A673 (cell line): ENCODE data around the gene TFAP2D. TPM values are rescaled to one million over a fixed set of nuclear protein-coding genes. Genes with fewer than 3 reads are reported as not detected.

Experiments
- BruUV-seq: library from RNA; stranded (reverse); fragments of 400-500 nt; replicated peaks from 2 replicates; lab custom pipeline; 2021; lab: Mats Ljungman, UMichigan
- CTCF ChIA-PET: fragments of 300-600 bp; sonication (Branson Sonifier 250); formaldehyde crosslinking; loops from one replicate; lab custom pipeline; 2022; ENCODE audit warnings: antibody characterized with exemption; lab: Charles Lee
- POLR2A ChIA-PET: fragments of 300-600 bp; sonication (Branson Sonifier 250); formaldehyde crosslinking; loops from one replicate; lab custom pipeline; 2022; ENCODE audit warnings: antibody characterized with exemption; ENCODE audit not compliant: low non-redundant PET; lab: Charles Lee
- DNase-seq: peaks from one replicate; pipeline ENCODE4 v3.0.0-alpha.2; 2015; ENCODE audit warnings: low spot score
- H3K27ac ChIP-seq: fragments of 200-600 bp; sonication (generic); 2 replicates; pipeline ENCODE4 v1.5.1; 2016; ENCODE audit warnings: mixed run types, low read depth, mild to moderate bottlenecking, mixed read lengths, antibody characterized with exemption, low read length; ENCODE audit not compliant: poor library complexity, severe bottlenecking
- H3K27me3 ChIP-seq: fragments of 200-600 bp; sonication (generic); replicated peaks from 2 replicates; pipeline ENCODE4 v1.6.1; 2017; ENCODE audit warnings: mixed run types, low read depth, mild to moderate bottlenecking, mixed read lengths, antibody characterized with exemption, low read length; ENCODE audit not compliant: insufficient read depth, poor library complexity
- H3K36me3 ChIP-seq: fragments of 200-600 bp; sonication (generic); 2 replicates; pipeline ENCODE4 v1.6.1; 2016; ENCODE audit warnings: mixed run types, mild to moderate bottlenecking, mixed read lengths, antibody characterized with exemption, low read length; ENCODE audit not compliant: insufficient read depth, poor library complexity, severe bottlenecking
- H3K4me1 ChIP-seq: fragments of 200-600 bp; sonication (generic); 2 replicates; pipeline ENCODE4 v1.6.1; 2017; ENCODE audit warnings: mixed run types, mild to moderate bottlenecking, mixed read lengths, antibody characterized with exemption, low read length; ENCODE audit not compliant: insufficient read depth, poor library complexity, severe bottlenecking
- H3K4me3 ChIP-seq: fragments of 200-600 bp; sonication (generic); 2 replicates; pipeline ENCODE4 v1.5.1; 2016; ENCODE audit warnings: low read depth, mixed run types, mild to moderate bottlenecking, mixed read lengths, low read length; ENCODE audit not compliant: poor library complexity, severe bottlenecking
- H3K9me3 ChIP-seq: fragments of 200-600 bp; sonication (generic); 2 replicates; pipeline ENCODE4 v1.6.1; 2016; ENCODE audit warnings: mixed run types, low read depth, mild to moderate bottlenecking, mixed read lengths, antibody characterized with exemption, low read length; ENCODE audit not compliant: poor library complexity, severe bottlenecking
- CTCF ChIP-seq: fragments of 300-800, 200-600 bp; sonication (generic); conservative IDR thresholded peaks from 2 replicates; pipeline ENCODE4 v1.5.1; 2017; ENCODE audit warnings: low read depth, mild to moderate bottlenecking, antibody characterized with exemption, low read length, moderate library complexity, mixed read lengths
- EZH2 ChIP-seq: fragments of 200-600 bp; sonication (generic); IDR thresholded peaks from 2 replicates; pipeline ENCODE4 v1.6.1; 2017; ENCODE audit warnings: borderline replicate concordance, low read depth, mild to moderate bottlenecking, mixed read lengths, antibody characterized with exemption, low read length; ENCODE audit not compliant: poor library complexity, severe bottlenecking
- intact Hi-C: fragments of 100-400 bp; cut with micrococcal nuclease; formaldehyde crosslinking; loops from one replicate; pipeline ENCODE4 v1.10.0; 2022; ENCODE audit not compliant: unreplicated experiment
- total RNA-seq: library from RNA; stranded (reverse); gene quantifications from 2 replicates; pipeline ENCODE4 v1.2.3, GENCODE V29; 2021

The TFAP2D gene
- total RNA-seq, 1 experiment from 2014 or later, result not detected

DNA sequence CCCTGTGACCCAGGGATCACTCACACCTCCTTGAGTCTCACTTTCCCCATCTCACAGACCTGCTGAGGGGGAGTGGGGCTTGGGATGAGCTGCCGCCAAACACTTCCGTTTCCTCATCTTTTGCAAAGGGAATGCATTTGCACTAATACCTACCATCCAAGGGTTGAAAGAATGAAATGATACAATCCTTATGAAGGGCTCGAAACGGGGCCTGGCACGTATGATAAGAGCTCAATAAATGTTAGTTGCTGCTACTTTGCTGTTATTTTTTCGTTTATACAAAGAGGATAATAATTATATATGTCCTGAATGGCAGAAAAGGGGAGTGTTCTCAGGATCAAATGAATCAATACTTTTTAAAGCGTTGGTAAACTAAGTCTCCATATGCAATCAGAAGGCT is 6.1 kb upstream of the TFAP2D start:
- no peak overlapping the region for H3K4me3 ChIP-seq
- no peaks in the 10 kb centered on the region for H3K36me3 ChIP-seq
- no peaks in the 10 kb centered on the region for H3K4me1 ChIP-seq
- no peak overlapping the region for H3K27ac ChIP-seq
- peaks cover 91% of the 10 kb centered on the region for H3K27me3 ChIP-seq
- POLR2A ChIA-PET, result no interaction called here
- CTCF ChIA-PET, result interaction anchor here (1.0 kb wide), 1 partner anchor 455 kb away, joined by 3 read pairs; no protein-coding TSS in a partner anchor
- no peaks in the 10 kb centered on the region for H3K9me3 ChIP-seq
- no TSS peak for BruUV-seq
- no peak for DNase-seq
- intact Hi-C loops, result no loop called here
- TF ChIP-seq EZH2 (no peak), CTCF (no peak)

DNA sequence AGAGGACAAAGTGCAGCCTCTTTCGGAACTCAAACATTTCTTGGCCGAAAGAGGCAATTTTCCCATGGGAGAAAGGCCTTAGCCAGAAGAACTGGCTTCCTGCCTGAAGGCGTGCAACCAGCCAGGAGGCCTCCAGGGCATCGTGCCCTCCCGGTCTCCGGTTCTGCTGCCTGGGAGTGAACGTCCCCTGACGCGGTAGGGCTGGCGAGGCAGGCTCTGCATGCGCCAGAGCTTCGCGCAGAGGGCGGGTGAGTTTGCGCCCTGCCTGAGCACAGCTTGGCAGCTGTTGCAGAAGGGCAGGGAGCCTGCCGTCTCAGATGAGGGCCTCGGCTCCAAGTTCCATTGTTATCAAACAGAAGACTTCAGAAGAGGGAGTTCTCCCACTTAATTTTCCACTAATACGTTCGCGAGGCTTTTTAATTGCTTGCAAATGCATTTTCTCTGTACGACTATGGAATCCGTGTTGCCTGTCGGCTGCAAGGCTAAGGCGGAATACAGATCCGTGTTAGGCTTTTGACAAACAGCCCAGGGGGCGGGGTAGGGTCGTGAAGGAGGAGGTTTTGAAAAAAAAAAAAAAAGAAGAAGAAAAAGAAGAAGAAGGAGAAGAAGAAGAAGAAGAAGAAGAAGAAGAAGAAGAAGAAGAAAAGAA is 5.5 kb upstream of the TFAP2D start:
- no peak for DNase-seq
- TF ChIP-seq CTCF (no peak), EZH2 (peak; percentile 42)
- intact Hi-C loops, result no loop called here
- Histone ChIP-seq H3K27me3 (peaks cover 91% of the 10 kb centered on the region), H3K9me3 (no peaks in the 10 kb centered on the region), H3K4me1 (no peaks in the 10 kb centered on the region), H3K36me3 (no peaks in the 10 kb centered on the region), H3K27ac (no peak overlapping the region), H3K4me3 (no peak overlapping the region)
- ChIA-PET CTCF (interaction anchor here (1.0 kb wide), 1 partner anchor 455 kb away, joined by 3 read pairs; no protein-coding TSS in a partner anchor), POLR2A (no interaction called here)
- no TSS peak for BruUV-seq

DNA sequence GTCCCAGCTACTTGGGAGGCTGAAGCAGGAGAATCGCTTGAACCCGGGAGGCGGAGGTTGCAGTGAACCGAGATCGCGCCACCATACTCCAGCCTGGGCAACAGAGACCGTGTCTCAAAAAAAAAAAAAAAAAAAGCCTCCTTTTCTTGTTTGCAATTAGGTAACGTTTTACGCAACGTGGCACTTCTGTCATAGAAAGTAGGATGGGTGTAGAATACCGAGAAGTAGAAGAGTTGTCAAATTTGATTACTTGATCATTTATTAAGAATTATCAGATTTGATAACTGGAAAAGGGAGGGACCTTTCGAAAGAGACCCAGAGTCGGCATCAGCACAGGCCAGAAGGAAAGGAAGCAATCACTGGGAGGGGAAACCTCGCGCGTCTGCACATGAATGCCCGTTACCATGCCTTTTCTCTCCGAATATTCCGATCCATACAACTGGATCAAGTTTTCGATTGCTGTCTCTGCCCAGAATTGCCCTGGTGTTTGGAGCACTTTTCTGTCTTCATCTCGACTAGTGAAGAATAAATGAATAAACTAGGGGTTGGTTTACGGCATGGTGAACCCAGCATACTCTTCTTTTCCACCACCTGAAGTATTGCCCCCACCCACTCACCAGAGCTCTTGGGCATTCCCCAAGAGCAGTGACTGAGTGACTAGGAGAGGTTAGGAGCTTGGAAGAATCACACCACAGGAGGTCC is 4.5 kb upstream of the TFAP2D start:
- no TSS peak for BruUV-seq
- CTCF ChIA-PET, result no interaction called here
- POLR2A ChIA-PET, result no interaction called here
- Histone ChIP-seq H3K27ac (no peak overlapping the region), H3K4me3 (no peak overlapping the region), H3K27me3 (peaks cover 99% of the 10 kb centered on the region), H3K4me1 (no peaks in the 10 kb centered on the region), H3K9me3 (no peaks in the 10 kb centered on the region), H3K36me3 (no peaks in the 10 kb centered on the region)
- no peak for TF ChIP-seq EZH2
- intact Hi-C loops, result no loop called here
- DNase-seq, result no peak
